B cell (primary cell): ENCODE results near the gene TMEM144. TPM values are rescaled to one million over a fixed set of nuclear protein-coding genes. Genes with fewer than 3 reads are reported as not detected.

Experiments used
- ATAC-seq: fragments of 200-7000 bp; cut with Tn5 transposase; one replicate; pipeline ENCODE4 v1.10.0; 2021; ENCODE audit warnings: low read depth, mild to moderate bottlenecking, moderate number of reproducible peaks, moderate library complexity
- CTCF ChIA-PET: fragments of 350-600 bp; sonication (Branson Sonifier 250); formaldehyde crosslinking; loops from one replicate; lab custom pipeline; 2021; ENCODE audit warnings: antibody characterized with exemption, inconsistent platforms; lab: Charles Lee
- POLR2A ChIA-PET: fragments of 350-600 bp; sonication (Branson Sonifier 250); formaldehyde crosslinking; loops from one replicate; lab custom pipeline; 2021; ENCODE audit warnings: antibody characterized with exemption; lab: Charles Lee
- DNase-seq: peaks from one replicate; pipeline ENCODE4 v3.0.0; 2013
- H2AFZ ChIP-seq: 2 replicates; pipeline ENCODE4 v1.6.1; 2012; ENCODE audit warnings: mild to moderate bottlenecking, low read depth, low read length; ENCODE audit not compliant: insufficient read depth, poor library complexity, severe bottlenecking
- H3K27ac ChIP-seq, 2 donors: 1 replicate in 1 of 2; 2 replicates in 1 of 2; pipeline ENCODE4 v1.5.1; 2012 to 2013; ENCODE audit warnings: low read length in 2 of 2, mild to moderate bottlenecking in 2 of 2, moderate library complexity in 1 of 2
- H3K27me3 ChIP-seq, 4 experiments: fragments of 200-600 bp in 1 of 4; sonication (generic) in 1 of 4; replicated peaks in 1 of 4; 1 replicate in 2 of 4; 2 replicates in 2 of 4; pipeline versions ENCODE4 v1.6.1 to v1.7.0; 2013 to 2016; ENCODE audit warnings: low read length in 3 of 4, mild to moderate bottlenecking in 2 of 4, mixed read lengths in 1 of 4, moderate library complexity in 1 of 4; ENCODE audit not compliant: insufficient read depth in 4 of 4, control insufficient read depth in 3 of 4; ENCODE audit errors: control extremely low read depth in 1 of 4
- H3K36me3 ChIP-seq, 2 experiments: replicated peaks in 1 of 2; 1 replicate in 1 of 2; 2 replicates in 1 of 2; pipeline versions ENCODE4 v1.6.1 to v1.7.1; 2013; ENCODE audit warnings: low read length in 1 of 2; ENCODE audit not compliant: insufficient read depth in 2 of 2, control insufficient read depth in 1 of 2; ENCODE audit errors: control extremely low read depth in 1 of 2, extremely low read depth in 1 of 2
- H3K4me1 ChIP-seq, 2 donors: fragments of 200-600 bp in 1 of 2; sonication (generic) in 1 of 2; 1 replicate in 1 of 2; 2 replicates in 1 of 2; pipeline versions ENCODE4 v1.5.1 to v1.6.1; 2013 to 2017; ENCODE audit warnings: low read length in 2 of 2; ENCODE audit not compliant: control insufficient read depth in 2 of 2, insufficient read depth in 2 of 2
- H3K4me2 ChIP-seq: replicated peaks from 2 replicates; pipeline ENCODE3; 2012; ENCODE audit warnings: mild to moderate bottlenecking, low read depth, low read length; ENCODE audit not compliant: poor library complexity, severe bottlenecking
- H3K4me3 ChIP-seq, 5 experiments: fragments of 200-600 bp in 1 of 5; sonication (generic) in 1 of 5; 1 replicate in 3 of 5; 2 replicates in 2 of 5; pipeline versions ENCODE4 v1.5.1 to v1.7.0; 2011 to 2016; ENCODE audit warnings: low read length in 4 of 5, mild to moderate bottlenecking in 4 of 5, low read depth in 2 of 5, control low read depth in 1 of 5, moderate library complexity in 1 of 5; ENCODE audit not compliant: insufficient read depth in 1 of 5; ENCODE audit errors: control extremely low read depth in 1 of 5, extremely low read depth in 1 of 5
- H3K79me2 ChIP-seq: fragments of 200-600 bp; sonication (generic); one replicate; pipeline ENCODE4 v1.6.0; 2016; ENCODE audit warnings: low read length; ENCODE audit not compliant: control insufficient read depth, insufficient read depth
- H3K9ac ChIP-seq: fragments of 200-600 bp; sonication (generic); 2 replicates; pipeline ENCODE4 v1.6.1; 2017; ENCODE audit warnings: mild to moderate bottlenecking, low read length, moderate library complexity
- H3K9me3 ChIP-seq, 3 donors: one replicate each; pipeline versions ENCODE4 v1.6.1 to v1.7.1; 2013; ENCODE audit warnings: low read length in 2 of 3; ENCODE audit not compliant: control insufficient read depth in 2 of 3, insufficient read depth in 1 of 3; ENCODE audit errors: control extremely low read depth in 1 of 3
- H4K20me1 ChIP-seq: 2 replicates; pipeline ENCODE4 v1.6.0; 2012; ENCODE audit warnings: mild to moderate bottlenecking, low read length; ENCODE audit not compliant: insufficient read depth, control insufficient read depth, poor library complexity, severe bottlenecking
- H3K27ac Mint-ChIP-seq: one replicate; pipeline ENCODE4 v1.8.0; 2021; ENCODE audit warnings: mixed read lengths
- H3K27me3 Mint-ChIP-seq: one replicate; pipeline ENCODE4 v1.8.0; 2021; ENCODE audit warnings: mixed read lengths
- H3K4me1 Mint-ChIP-seq: one replicate; pipeline ENCODE4 v1.8.0; 2021; ENCODE audit warnings: mixed read lengths
- H3K4me3 Mint-ChIP-seq: one replicate; pipeline ENCODE4 v1.8.0; 2021; ENCODE audit warnings: mixed read lengths
- H3K9me3 Mint-ChIP-seq: one replicate; pipeline ENCODE4 v1.8.0; 2022; ENCODE audit warnings: mixed read lengths; ENCODE audit not compliant: insufficient read depth
- CTCF ChIP-seq: fragments of 200-600 bp; IDR thresholded peaks from one replicate; pipeline ENCODE4 v1.8.0; 2022; ENCODE audit warnings: antibody characterized with exemption, mild to moderate bottlenecking
- EZH2 ChIP-seq: IDR thresholded peaks from 2 replicates; pipeline ENCODE4 v1.6.1; 2012; ENCODE audit warnings: borderline replicate concordance, low read depth, mild to moderate bottlenecking, moderate library complexity, low read length; ENCODE audit not compliant: insufficient read depth, poor library complexity, severe bottlenecking
- WGBS: methylation state at CpG from one replicate; pipeline ENCODE4 v1.1.5; 2013; ENCODE audit warnings: missing lambda C conversion rate; ENCODE audit not compliant: insufficient coverage; 5-methylcytosine and 5-hydroxymethylcytosine counted together
- intact Hi-C: fragments of 100-400 bp; cut with micrococcal nuclease; formaldehyde crosslinking; loops from one replicate; pipeline ENCODE4 v1.10.0; 2022
- polyA plus RNA-seq: library from polyadenylated mRNA; depleted of rRNA; stranded (reverse); fragments of >200 nt; gene quantifications from 2 replicates; pipeline ENCODE4 v1.2.3, GENCODE V29; 2012
- total RNA-seq, 2 donors: library from RNA; stranded (reverse); fragments of 120-200 nt in 1 of 2; gene quantifications; 1 replicate in 1 of 2; 2 replicates in 1 of 2; pipeline versions ENCODE4 v1.2.3 to v1.2.4, GENCODE V29; 2013 to 2022

TMEM144 gene
- total and polyA plus RNA-seq, 2 donors (not counting 1 experiment from before 2014, with no cell fraction given): 0.06 to 0.07 TPM

GRCh38 chr4:158201322-158201721, 9.0 kb upstream of the TMEM144 start:
- ATAC-seq: no peak
- CTCF ChIA-PET: no interaction called here
- WGBS: 87% methylated on average over 2 of the region's 4 CpGs

GRCh38 chr4:158201876-158202275, 8.4 kb upstream of the TMEM144 start:
- peaks cover 3% of the 10 kb centered on the region for H3K27me3 Mint-ChIP-seq
- H3K4me3 Mint-ChIP-seq: no peak overlapping the region
- ATAC-seq (no peak), DNase-seq (no peak)
- Histone ChIP-seq H3K4me2 (no peak overlapping the region), H3K27ac (no peak overlapping the region), H3K4me3 (no peak overlapping the region), H3K79me2 (no peaks in the 10 kb centered on the region), H3K27me3 (no peaks in the 10 kb centered on the region), H3K36me3 (no peaks in the 10 kb centered on the region), H4K20me1 (no peaks in the 10 kb centered on the region), H2AFZ (no peak overlapping the region), H3K9ac (no peak overlapping the region), H3K9me3 (no peaks in the 10 kb centered on the region), H3K4me1 (no peaks in the 10 kb centered on the region)
- no peak for TF ChIP-seq EZH2
- no peak for TF ChIP-seq CTCF
- CTCF ChIA-PET: interaction anchor here (0.5 kb wide), 1 partner anchor 28 kb away, joined by 3 read pairs; no protein-coding TSS in a partner anchor
- intact Hi-C loops: no loop called here
- no peak overlapping the region for H3K27ac Mint-ChIP-seq
- H3K9me3 Mint-ChIP-seq: no peaks in the 10 kb centered on the region
- H3K4me1 Mint-ChIP-seq: no peaks in the 10 kb centered on the region
- POLR2A ChIA-PET: no interaction called here

More at GRCh38 chr4:158201322-158201721, 9.0 kb upstream of the TMEM144 start:
- no peak overlapping the region for H2AFZ ChIP-seq
- Mint-ChIP-seq H3K27ac (no peak overlapping the region), H3K27me3 (peaks cover 3% of the 10 kb centered on the region), H3K9me3 (no peaks in the 10 kb centered on the region), H3K4me1 (no peaks in the 10 kb centered on the region), H3K4me3 (no peak overlapping the region)
- H3K79me2 ChIP-seq: no peaks in the 10 kb centered on the region
- no peaks in the 10 kb centered on the region for H3K36me3 ChIP-seq
- H3K4me2 ChIP-seq: no peak overlapping the region
- H3K9ac ChIP-seq: no peak overlapping the region
- no peak for DNase-seq
- intact Hi-C loops: no loop called here
- TF ChIP-seq EZH2: no peak
- no peak for TF ChIP-seq CTCF
- H3K9me3 ChIP-seq: no peaks in the 10 kb centered on the region
- no peaks in the 10 kb centered on the region for H3K4me1 ChIP-seq
- H3K27me3 ChIP-seq: no peaks in the 10 kb centered on the region
- H3K27ac ChIP-seq: no peak overlapping the region
- no peak overlapping the region for H3K4me3 ChIP-seq
- POLR2A ChIA-PET: no interaction called here
- H4K20me1 ChIP-seq: no peaks in the 10 kb centered on the region
